ENCODE measurements around the gene DNAJB9. TPM values are rescaled to one million over a fixed set of nuclear protein-coding genes. Genes with fewer than 3 reads are reported as not detected.

Gene DNAJB9
- polyA plus RNA-seq, 2 of the 4 experiments (the other 2 are of a cell fraction) = 14.8 to 16.2 TPM

DNA sequence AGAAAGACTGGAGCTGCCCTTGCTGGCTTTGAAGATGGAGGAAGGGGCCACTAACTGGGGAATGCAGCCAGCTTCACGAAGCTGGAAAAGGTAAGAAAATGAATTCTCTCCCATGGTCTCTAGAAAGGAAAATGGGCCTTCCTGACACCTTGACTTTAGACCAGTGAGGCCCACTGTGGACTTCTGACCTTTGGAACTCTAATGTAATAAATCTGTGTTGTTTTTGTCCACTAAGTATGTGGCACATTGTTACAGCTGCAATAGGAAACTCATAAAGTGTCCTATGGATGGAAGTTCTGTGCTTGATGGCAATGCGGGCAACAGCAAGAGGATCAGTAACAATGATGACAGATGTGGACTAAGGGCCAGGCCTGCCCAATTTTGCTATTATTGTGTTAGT, 20.9 kb downstream of the DNAJB9 start:
- DNase-seq (ENCODE audit: low read depth in 1 of 2, low spot score in 1 of 2) = no peak
- Histone ChIP-seq H3K4me3 (no peak overlapping the region), H3K4me2 (no peak overlapping the region), H3K9me3 (no peaks in the 10 kb centered on the region), H3K27ac (no peak overlapping the region), H3K4me1 (no peaks in the 10 kb centered on the region)
- WGBS (ENCODE audit: missing lambda C conversion rate) = 49% methylated on average over 2 of the region's 2 CpGs
- ChIA-PET POLR2A (no interaction called here), CTCF (no interaction called here)
- TF ChIP-seq NR3C1 (IDR thresholded peaks at IDR 0.05) (no peak), ZNF302 (CRISPR knock-in tag; IDR thresholded peaks at IDR 0.05) (no peak), POLR2AphosphoS2 (conservative IDR thresholded peaks at IDR 0.05; ENCODE audit: low read length) (no peak), NFE2L2 (conservative IDR thresholded peaks at IDR 0.05; ENCODE audit: low read length) (no peak), CHD2 (IDR thresholded peaks at IDR 0.05; ENCODE audit: low read length, partially characterized antibody) (no peak), JUNB (IDR thresholded peaks at IDR 0.05) (no peak), RNF2 (IDR thresholded peaks at IDR 0.05; ENCODE audit: borderline replicate concordance, low read depth) (no peak), SREBF2 (IDR thresholded peaks at IDR 0.05) (no peak), ESRRA (IDR thresholded peaks at IDR 0.05; ENCODE audit: borderline replicate concordance, low read length) (no peak), CHD4 (IDR thresholded peaks at IDR 0.05; ENCODE audit: borderline replicate concordance) (no peak)
- TF ChIP-seq, protein P1, sequence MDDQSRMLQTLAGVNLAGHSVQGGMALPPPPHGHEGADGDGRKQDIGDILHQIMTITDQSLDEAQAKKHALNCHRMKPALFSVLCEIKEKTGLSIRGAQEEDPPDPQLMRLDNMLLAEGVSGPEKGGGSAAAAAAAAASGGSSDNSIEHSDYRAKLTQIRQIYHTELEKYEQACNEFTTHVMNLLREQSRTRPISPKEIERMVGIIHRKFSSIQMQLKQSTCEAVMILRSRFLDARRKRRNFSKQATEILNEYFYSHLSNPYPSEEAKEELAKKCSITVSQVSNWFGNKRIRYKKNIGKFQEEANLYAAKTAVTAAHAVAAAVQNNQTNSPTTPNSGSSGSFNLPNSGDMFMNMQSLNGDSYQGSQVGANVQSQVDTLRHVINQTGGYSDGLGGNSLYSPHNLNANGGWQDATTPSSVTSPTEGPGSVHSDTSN (IDR thresholded peaks at IDR 0.05) = no peak
- no peak for ATAC-seq
- no peak for FAIRE-seq

DNA sequence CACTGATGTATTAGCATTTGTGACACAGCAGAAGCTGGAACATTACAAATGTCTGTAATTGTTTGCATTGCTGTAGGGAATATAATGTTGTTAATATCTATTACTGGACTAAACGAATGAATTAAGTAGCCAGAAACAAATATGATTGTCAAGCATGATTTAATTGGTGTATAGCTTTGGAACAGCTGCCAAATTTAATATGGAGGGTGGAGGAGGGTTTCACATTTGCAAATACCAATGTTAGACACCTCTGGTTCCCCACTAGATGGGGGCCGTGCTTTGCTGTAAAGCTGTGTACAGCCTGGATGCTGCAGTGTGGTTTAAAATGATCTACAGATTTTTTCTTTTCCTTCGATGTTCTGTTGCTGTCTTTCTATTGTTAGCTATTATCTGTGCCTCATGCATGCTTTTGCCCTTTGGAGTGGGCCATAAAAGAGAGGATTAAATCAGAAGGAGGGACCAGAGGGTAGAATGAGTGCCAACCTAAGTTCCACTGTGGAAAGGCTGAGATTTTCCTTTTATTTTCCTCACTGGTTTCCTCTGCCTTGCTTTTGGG, 23.1 kb downstream of the DNAJB9 start:
- peak; percentile 37 to 51; a peak in 4 of 5 replicates for TF ChIP-seq RAD21 (conservative IDR thresholded peaks at IDR 0.05 in 1 of 2, IDR thresholded peaks at IDR 0.05 in 1 of 2)
- no peak for TF ChIP-seq SMC3 (IDR thresholded peaks at IDR 0.05)
- CTCF ChIA-PET = interaction anchor here (0.6 to 1.1 kb wide), 2 partner anchors 12 to 32 kb away, joined by 3 read pairs; no protein-coding TSS in a partner anchor
- FAIRE-seq = no peak

DNA sequence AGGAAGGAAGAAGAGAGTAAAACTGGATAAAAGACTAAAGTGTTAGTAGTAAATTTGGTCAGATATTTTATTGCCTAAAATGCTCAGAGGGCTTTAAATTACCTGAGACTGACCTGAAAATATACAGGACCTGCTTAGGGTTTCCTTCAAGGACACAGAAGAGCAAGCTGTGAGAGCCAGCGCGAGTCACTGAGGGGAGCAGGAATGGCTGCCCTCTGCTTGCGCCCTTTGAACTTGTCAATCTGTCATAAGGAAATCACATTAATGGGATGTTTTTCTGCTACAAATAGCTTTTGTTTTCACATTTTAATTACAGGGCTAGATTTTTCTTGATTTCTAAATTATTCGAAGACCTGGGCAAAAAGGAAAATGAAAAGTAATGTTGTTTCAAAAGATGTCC, 26.9 kb downstream of the DNAJB9 start:
- FAIRE-seq = no peak
- ChIA-PET CTCF (no interaction called here), POLR2A (no interaction called here)

More for the DNA sequence above, 23.1 kb downstream of the DNAJB9 start:
- Histone ChIP-seq H3K4me1 (no peaks in the 10 kb centered on the region), H3K9me3 (no peaks in the 10 kb centered on the region), H3K4me2 (no peak overlapping the region), H3K4me3 (no peak overlapping the region), H3K27ac (no peak overlapping the region)
- POLR2A ChIA-PET = interaction anchor here (1.4 kb wide), 1 partner anchor 23 kb away, joined by 3 read pairs; the partner anchor contains the start of genes DNAJB9 and THAP5
- peak in 1 of 2 experiments; percentile 22 for DNase-seq (ENCODE audit: low read depth in 1 of 2, low spot score in 1 of 2)
- WGBS (ENCODE audit: missing lambda C conversion rate) = 25% methylated on average over 3 of the region's 3 CpGs
- ATAC-seq = peak; percentile 57 to 84; a peak in 3 of 6 replicates

More for the DNA sequence above, 26.9 kb downstream of the DNAJB9 start:
- no peaks in the 10 kb centered on the region for H3K9me3 ChIP-seq
- no peak for DNase-seq (ENCODE audit: low read depth in 1 of 2, low spot score in 1 of 2)
- no peak for TF ChIP-seq MAFK (IDR thresholded peaks at IDR 0.05; ENCODE audit: partially characterized antibody)
- no peak for TF ChIP-seq TFCP2L1 (CRISPR knock-in tag; IDR thresholded peaks at IDR 0.05)
- no peak for TF ChIP-seq ZSCAN20 (CRISPR knock-in tag; IDR thresholded peaks at IDR 0.05)
- TF ChIP-seq ZNF302 (CRISPR knock-in tag; IDR thresholded peaks at IDR 0.05) = no peak
- no peak for TF ChIP-seq GATA3 (IDR thresholded peaks at IDR 0.05; ENCODE audit: borderline replicate concordance)
- no peak for TF ChIP-seq NR3C1 (IDR thresholded peaks at IDR 0.05)
- TF ChIP-seq, protein P1 (IDR thresholded peaks at IDR 0.05) = no peak
- no peak for TF ChIP-seq NPAS2 (CRISPR knock-in tag; IDR thresholded peaks at IDR 0.05; ENCODE audit: borderline replicate concordance)
- no peak for TF ChIP-seq CEBPB (IDR thresholded peaks at IDR 0.05)
- TF ChIP-seq HEYL (CRISPR knock-in tag; IDR thresholded peaks at IDR 0.05) = no peak
- no peak for TF ChIP-seq RARB (CRISPR knock-in tag; IDR thresholded peaks at IDR 0.05)
- TF ChIP-seq, protein P2, sequence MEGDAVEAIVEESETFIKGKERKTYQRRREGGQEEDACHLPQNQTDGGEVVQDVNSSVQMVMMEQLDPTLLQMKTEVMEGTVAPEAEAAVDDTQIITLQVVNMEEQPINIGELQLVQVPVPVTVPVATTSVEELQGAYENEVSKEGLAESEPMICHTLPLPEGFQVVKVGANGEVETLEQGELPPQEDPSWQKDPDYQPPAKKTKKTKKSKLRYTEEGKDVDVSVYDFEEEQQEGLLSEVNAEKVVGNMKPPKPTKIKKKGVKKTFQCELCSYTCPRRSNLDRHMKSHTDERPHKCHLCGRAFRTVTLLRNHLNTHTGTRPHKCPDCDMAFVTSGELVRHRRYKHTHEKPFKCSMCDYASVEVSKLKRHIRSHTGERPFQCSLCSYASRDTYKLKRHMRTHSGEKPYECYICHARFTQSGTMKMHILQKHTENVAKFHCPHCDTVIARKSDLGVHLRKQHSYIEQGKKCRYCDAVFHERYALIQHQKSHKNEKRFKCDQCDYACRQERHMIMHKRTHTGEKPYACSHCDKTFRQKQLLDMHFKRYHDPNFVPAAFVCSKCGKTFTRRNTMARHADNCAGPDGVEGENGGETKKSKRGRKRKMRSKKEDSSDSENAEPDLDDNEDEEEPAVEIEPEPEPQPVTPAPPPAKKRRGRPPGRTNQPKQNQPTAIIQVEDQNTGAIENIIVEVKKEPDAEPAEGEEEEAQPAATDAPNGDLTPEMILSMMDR (IDR thresholded peaks at IDR 0.05) = no peak
- TF ChIP-seq TP53 (CRISPR knock-in tag; IDR thresholded peaks at IDR 0.05) = no peak
- H3K4me1 ChIP-seq = no peaks in the 10 kb centered on the region
- WGBS (ENCODE audit: missing lambda C conversion rate) = 89% methylated on average over 4 of the region's 4 CpGs
- H3K4me3 ChIP-seq = no peak overlapping the region
- H3K27ac ChIP-seq = no peak overlapping the region
- no peak for ATAC-seq
- H3K4me2 ChIP-seq = no peak overlapping the region
